GM18508 (cell line): ENCODE data around the gene PRDM9.
"Not testable (repeated sequence)": the region's sequence is repeated elsewhere in the genome, so short reads cannot be mapped to it uniquely, and the experiment has no call there.

Source experiments
- ATAC-seq: cut with Tn5 transposase; IDR thresholded peaks from one replicate; pipeline ENCODE4 v1.9.1; 2021; ENCODE audit warnings: moderate number of reproducible peaks; ENCODE audit not compliant: insufficient read depth, unreplicated experiment

The PRDM9 gene

DNA sequence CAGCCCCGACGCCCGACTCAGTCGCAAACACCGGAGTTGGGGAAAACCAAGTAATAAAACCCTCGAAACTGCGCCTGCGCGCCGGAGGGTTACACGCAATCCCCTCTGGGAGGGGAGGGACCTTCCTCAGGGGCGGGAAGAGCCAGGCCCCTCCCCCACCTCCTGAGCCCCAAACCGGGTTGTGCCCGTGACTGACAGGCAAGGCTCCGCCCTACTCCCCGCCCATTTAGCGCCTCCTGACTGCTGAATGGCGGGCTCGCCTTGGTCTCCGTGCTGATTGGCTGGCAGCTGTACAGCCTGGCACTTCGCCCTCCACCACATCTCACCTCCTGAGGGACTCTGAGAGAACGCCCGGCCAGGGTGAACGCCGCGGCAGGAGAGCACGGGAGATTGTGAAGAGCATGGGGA lies at the start of gene PRDM9:
Gene PRDM9, plus strand, starts transcription at position 332 of the 408 bp plus-strand sequence. CDS start 1,425 bp downstream, outside the sequence.
- ATAC-seq: no peak

DNA sequence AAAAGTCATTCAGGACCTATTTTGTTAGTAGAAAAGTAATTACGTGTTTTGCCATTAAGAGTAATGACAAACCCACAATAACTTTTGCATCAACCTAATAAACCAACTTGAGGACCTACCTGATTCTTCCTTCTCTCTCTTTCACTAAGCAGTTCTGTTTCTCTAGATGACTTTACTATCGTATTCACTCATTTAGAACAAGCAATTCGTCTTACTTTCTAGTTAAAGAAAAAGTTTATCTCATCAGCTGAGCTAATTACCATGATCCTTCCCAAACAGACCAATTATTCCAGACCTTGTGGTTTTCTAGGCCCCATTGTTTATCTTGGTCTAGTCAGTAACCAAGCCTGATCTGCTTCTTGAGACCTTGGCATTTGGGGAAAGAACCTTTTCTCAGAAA lies 49.6 kb upstream of the PRDM9 start:
- no peak for ATAC-seq

DNA sequence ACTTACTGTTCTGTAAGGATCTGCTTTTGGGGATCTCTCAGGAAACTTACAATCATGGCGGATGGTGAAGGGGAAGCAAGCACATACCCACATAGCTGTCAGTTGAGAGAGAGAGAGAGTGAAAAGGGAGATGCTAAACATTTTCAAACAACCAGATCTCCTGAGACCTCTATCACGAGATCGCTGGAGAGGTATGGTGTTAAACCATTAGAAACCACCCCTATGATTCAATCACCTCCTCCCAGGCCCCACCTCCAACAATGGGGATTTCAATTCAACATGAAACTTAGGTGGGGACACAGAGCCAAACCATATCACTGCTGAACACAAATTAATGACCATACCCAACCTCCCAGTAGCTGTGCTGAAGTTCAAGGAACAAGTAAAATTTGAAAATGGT lies 48.2 kb upstream of the PRDM9 start:
- ATAC-seq: no peak

DNA sequence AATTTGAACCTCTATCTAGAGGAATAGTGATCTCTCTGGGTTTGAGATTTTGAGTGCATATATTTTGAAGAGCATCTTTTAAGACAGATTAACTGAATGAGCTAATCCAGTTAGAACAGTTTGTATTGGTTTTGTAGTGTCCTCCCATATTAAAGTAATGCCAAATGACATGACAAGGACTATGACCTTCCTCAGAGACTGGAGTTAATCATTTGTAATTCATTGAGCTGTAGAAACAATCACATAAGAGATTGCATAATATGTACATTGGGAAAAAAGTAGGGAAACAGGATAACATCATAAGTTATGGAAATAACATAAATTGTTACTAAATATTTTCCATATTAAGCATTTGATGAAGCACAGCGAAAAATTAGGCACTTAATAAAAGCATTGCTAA lies 45.8 kb upstream of the PRDM9 start:
- no peak for ATAC-seq

DNA sequence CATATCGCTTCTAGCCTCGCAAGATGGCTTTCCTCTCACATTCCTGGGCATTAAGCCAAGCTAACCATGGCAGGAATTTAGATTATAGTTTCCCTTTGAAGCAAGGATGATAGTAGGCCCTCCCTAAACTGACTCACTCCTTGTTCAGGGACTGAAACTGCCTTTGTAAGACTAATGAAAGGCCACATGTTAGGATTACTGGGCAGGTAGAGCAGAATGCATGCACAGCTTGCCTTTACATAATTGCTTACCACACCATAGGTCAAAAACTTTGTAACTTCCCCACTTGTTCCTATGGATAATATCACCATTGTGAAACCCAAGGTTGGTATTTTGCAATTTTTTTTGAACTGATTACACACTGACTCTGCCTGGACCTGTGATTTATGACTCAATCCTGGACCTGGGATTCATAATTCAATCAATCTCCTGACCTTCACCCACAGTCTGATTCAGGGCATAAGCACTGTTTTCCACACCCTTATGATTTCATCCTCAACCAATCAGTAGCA lies 41.0 kb upstream of the PRDM9 start:
- no peak for ATAC-seq

DNA sequence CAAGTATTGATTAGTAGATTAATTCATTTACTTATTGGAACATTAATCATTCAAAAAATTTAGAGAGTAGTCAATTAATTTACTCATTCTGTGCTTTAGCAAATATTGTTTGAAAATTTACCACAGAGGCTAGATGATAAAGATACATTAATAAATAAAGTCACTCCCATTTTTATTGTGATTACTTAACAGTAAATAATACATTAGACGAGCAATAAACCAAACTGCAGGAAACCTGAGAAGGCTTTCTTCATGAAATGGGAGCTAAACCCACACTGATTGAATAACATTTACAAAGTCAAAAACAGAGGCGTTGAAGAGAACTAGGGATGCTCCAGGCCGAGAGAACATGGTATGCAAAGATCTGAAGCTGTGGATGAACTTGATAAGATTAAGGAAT lies 38.8 kb upstream of the PRDM9 start:
- ATAC-seq: no peak

DNA sequence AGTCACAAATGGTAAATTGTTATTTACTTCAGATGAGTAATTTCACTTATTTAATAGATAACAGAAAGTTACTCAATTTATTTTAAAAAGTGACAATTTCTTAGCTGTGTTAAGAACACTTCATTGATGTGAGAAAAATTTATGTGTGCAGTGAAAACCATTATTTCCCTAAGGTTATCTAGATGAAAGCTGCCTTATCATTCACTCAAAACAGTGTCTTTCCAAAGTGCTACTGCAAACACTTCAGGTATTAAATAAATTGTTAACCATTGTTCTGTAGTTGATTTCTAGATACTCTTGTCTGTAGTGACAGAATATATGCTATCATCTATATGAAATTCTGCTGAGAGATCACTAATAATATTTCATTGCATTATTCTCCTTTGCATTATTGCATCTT lies 33.5 kb upstream of the PRDM9 start:
- no peak for ATAC-seq

DNA sequence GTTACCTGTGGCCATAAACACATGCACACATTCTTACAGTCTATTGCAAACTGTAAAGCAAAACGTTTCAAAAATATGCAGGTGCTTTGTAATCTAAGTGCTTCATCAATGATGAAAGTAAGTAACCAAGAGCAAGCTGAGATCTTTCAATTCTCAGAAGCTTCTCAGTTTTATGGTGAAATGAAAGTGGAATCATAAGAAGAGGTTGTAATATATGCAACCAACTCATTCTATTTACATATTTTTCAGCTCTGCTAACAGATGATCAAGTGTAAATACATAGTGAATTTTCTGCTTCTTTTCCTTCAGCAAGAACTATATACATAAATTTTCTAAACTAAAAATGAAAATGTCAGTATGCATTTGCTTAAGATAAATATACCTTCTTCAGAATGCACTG lies 33.1 kb upstream of the PRDM9 start:
- ATAC-seq: no peak

DNA sequence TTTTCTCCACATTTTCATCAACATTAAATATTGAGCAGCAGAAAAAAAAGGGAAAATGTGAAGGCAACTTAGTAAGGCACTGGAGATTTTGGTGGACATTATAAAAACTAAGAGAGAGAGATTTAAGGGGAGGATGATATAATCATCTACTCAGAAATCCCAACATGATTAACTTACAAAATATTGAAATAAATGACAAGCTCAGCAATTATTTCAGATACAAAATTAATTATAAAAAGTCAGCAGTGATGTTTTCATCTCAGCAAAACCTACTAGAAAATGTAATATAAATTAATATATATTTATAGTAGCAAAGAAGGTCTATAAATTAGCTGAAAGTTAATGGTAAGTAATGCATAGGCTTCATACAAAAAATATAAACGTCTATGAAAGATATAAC lies 30.8 kb upstream of the PRDM9 start:
- no peak for ATAC-seq

DNA sequence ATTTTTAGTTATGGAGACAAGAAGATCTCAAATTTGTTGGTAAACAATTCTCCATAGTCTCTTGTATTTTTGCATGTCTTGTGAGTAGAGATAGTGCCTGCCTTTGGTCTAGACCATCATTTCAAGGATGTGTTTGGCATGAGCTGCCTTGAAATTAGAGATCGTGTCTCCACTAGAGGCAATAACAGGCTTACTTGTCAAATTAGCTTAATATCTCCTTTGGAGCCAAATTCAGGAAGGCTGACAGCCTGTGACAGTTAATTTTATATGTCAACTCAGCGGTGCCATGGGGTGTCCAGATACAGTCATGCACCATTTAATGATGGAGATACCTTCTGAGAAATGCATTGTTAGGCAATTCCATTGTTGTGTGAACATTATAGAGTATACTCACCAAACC lies 24.8 kb upstream of the PRDM9 start:
- no peak for ATAC-seq

DNA sequence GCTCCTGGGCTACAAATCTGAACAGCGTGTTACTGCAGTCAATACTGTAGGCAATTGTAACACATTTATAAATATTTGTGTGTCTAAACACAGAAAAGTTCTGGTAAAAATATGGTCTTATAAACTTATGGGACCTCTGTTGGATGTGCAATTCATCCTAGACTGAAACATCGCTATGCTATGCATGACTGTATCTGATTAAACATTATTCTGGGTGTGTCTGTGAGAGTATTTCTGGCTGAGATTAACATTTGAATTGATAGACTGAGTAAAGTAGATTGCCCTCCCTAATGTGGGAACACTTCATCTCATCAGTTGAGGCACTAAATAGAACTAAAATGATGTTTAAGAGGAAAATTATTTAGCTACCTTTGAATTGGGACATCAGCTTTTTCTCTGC lies 24.3 kb upstream of the PRDM9 start:
- ATAC-seq: no peak

DNA sequence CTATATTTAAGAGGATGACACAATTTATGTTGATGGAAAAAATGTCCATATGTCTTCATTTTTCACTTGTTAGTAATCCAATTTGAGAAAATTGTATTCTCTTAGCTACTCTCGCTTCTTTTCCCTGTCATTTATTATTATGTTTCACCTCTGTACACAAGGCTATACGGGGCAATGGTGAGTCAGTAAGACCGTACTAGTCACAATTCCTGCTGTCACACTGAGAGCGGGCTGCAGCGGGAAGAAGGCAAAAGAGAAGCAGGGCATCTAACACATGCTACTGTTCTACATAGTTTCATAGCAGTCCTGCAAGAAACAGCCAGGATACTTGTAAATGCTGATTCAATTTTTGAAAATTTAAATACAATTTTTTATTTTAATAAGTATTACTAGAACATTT lies 23.3 kb upstream of the PRDM9 start:
- ATAC-seq: no peak

DNA sequence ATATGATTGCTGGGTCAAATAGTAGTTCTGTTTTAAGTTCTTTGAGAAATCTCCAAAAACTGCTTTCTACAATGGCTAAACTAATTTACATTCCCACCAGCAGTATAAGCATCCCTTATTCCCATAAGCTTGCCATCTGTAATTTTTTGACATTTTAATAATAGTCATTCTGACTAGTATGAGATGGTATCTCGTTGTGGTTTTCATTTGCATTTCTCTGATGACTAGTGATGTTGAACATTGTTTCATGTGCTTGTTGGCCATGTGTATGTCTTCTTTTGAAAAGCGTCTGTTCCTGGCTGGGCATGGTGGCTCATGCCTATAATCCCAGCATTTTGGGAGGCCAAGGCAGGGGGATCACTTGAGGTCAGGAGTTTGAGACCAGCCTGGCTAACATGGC lies 21.2 kb upstream of the PRDM9 start:
- not testable (repeated sequence) for ATAC-seq

DNA sequence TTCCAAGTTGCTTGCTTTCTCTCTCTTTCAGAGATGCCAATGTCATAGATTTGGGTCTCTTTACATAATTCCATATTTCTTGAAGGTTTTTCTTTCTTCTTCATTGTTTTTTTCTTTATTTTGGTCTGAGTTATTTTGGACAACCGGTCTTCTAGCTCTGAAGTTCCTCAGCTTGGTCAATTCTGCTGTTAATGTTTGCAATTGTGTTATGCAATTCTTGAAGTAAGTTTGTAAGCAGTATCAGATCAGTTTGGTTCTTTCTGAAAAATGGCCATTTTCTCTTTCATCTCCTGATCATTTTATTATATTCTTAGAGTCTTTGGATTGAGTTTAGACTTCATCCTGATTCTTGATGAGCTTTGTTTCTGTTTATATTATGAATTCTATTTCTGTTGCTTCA lies 16.4 kb upstream of the PRDM9 start:
- ATAC-seq: no peak

DNA sequence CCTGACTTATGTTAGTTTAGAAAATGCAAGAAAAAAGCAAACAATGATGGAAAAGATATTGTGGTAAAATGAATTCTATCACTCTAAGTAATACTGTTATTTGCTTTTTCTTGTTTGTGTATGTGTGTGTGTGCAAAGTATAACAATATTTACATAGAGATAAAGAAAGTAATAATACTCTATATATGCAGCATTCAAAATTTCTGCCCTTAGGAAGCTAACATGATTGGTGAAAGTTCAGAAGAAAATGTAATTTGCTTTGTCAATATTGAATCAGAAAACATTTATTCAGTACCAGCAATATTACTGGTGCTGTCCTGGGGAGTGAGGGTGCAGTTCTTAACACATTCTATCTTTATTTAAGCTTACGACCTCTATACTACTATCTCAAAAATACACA lies 12.9 kb upstream of the PRDM9 start:
- no peak for ATAC-seq

DNA sequence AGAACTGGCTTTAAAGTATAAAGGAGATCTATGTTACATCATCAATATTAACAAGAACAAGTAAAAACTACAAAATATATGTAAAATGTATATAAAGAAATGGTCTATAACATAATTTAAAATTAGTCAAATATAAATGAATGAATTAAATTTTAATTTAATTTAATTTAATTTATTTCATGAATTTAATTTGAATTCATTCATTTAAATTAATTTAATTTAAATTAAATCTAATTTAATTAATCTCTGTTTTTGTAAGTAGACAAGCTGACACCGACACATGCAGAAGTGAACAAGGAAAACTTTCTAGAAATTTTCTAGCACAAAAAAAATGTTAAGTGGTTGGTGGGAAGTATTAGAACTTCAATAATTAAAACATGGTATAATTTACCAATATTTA lies 10.8 kb upstream of the PRDM9 start:
- no peak for ATAC-seq

DNA sequence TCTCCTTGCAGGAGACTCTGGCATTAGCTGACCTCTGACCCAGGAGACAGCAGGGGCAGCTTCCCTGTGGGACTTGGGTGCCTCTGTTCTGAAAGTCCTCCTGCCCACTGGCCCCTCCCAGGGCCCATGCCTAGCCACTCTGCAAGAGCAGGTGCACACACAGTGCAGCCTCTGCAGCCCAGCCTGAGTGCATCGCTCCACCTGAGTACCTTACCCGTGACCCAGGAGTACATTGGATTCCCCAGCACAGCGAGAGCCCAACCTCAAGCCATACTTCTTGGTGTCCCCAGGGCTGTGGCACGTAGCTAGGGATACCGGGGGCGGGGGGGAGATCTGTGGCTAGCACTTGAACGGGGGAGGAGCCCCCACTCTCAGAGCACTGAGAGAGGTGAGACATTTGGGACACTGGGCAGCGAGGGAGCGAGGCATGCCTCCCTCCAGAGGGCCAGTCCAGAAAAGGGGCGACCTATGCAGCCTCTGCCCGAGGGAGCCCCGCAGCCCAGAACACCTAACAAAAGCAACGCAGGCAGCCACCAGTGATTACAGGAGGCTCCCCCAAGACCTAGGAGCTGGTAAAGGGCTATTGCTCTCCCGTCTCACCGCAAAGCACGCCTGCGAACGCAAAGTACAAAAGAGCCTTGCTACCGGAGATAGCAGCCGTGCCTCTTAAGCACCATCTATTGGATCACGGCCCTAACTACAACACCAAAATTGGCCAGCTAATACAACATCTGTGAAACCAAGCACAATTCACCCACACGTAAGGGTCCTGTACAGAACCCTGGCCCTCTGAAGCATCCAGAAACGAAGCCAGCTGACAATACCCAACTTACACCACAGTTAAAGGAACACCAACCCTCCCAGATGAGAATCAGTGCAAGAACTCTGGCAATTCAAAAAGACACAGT lies 826 bp upstream of the PRDM9 start:
- ATAC-seq: no peak

DNA sequence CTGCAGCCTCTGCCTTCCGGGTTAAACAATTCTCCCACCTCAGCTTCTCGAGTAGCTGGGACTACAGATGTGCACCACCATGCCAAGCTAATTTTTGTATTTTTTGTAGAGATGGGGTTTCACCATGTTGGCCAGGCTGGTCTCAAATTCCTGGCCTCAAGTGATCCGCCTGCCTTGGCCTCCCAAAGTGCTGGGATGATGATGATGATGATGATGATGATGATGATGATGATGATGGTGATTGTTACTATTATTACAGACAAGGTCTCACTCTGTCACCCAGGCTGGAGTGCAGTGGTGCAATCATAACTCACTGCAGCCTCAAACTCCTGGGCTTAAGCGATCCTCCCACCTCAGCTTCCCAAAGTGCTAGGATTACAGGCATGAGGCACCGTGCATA lies 3.0 kb downstream of the PRDM9 start:
- ATAC-seq: not testable (repeated sequence)

DNA sequence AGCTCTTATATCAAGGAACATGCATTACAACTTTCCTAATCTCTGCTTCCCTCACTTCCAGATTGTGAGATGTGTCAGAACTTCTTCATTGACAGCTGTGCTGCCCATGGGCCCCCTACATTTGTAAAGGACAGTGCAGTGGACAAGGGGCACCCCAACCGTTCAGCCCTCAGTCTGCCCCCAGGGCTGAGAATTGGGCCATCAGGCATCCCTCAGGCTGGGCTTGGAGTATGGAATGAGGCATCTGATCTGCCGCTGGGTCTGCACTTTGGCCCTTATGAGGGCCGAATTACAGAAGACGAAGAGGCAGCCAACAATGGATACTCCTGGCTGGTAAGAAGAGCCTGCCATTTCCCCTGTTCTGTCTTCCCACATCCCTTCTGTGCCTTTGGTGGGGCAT lies 15.1 kb downstream of the PRDM9 start:
- ATAC-seq: no peak

DNA sequence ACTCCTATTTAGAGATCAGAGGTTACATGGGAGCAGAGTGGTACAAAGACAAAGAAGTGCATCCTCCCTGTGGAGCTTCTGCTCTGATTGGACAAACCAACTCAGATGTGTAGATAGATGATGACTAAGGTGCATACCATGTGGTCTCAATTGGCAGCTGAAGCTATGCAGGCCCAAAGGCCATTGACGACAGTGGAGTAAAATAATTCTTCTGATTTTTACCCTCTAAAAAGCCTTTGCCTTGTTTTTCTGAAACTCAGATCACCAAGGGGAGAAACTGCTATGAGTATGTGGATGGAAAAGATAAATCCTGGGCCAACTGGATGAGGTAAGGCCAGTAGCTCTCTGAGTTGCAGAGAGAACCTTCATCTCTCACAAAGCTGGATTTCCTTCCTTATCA lies 15.6 kb downstream of the PRDM9 start:
- ATAC-seq: no peak

DNA sequence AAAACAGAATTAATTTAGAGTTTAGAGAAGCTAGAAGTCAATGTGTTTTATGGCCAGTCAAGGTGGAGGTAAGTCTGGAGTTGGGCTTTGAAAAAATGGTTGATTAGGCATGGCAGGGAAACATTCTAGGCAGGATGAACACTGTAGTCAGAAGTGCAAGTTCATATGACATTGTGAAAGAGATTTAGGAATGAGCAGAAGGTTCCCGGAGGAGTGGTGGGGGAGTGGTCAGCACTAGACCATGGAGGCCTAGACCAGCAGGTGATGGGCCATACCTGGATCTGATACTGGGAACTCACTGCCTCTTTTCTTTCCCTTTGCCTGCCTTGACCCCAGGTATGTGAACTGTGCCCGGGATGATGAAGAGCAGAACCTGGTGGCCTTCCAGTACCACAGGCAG lies 16.6 kb downstream of the PRDM9 start:
- no peak for ATAC-seq

DNA sequence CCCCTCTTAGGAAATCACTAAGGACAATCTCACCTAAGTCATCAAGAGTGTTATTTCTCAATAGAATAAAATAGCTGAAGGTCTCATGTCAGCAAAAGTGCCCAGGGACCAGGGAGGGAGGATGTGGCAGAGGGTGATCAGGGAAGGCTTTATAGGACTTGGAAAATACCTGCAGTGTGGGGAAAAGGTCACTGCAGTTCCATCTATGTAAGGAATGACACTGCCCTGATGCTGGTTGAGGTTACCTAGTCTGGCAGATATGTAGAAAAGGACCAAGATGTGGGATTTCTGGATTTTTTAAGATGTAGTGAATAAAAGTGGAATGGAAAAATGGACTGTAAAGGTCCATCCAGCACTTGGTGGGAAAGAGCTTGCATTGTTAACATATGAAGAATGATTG lies 18.3 kb downstream of the PRDM9 start:
- no peak for ATAC-seq
